HG02678 (cell line): Measurements from ENCODE around the gene CNPY1.
"Not testable (repeated sequence)": the region's sequence is repeated elsewhere in the genome, so short reads cannot be mapped to it uniquely, and the experiment has no call there.

Experiments used
- ATAC-seq: cut with Tn5 transposase; IDR thresholded peaks from one replicate; pipeline ENCODE4 v1.9.1; 2021; ENCODE audit warnings: mild to moderate bottlenecking, moderate library complexity; ENCODE audit not compliant: unreplicated experiment

CNPY1 gene

DNA sequence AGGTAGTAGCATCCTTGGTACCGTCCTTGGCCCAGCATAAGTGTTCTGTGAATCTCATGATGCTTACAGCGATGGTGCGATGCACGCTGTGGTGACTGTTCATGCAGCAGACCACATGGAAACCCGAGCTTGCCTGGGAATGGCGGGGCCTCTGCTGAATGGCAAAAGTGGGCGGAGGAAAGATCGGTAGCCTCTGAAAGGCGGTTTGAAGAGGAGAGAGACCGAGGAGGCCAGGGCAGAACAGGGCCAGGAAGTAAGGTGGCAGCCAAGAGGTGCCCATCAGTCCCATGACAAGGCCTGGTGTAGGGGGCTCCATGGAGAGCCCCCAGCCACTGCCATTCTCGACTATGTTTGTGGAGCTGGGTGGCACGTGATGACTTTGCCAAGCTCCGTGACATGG, 33.2 kb upstream of the CNPY1 start:
- ATAC-seq = no peak

DNA sequence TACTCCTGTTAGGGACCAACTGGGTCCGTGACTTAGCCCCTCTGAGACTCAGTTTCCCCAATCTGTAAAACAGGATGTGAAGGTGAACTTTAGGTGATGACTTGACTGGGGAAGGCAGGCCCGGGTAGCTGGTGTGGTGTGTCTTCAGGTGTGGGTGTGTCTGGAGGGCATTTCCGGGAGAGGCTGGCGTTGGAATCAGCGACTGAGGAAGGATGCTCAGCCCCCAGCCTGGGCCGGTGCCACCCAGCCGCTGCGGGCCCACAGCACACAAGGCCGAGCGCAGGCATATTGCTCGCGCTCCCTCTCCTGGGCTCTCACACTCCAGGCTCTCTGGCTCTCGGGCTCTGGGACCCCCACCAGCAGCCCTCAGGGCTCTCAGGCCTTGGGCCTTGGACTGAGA, 31.7 kb upstream of the CNPY1 start:
- no peak for ATAC-seq

- no peak for ATAC-seq
These were observed 31.1 kb upstream of the CNPY1 start for GRCh38 chr7:155577509-155577905.

DNA sequence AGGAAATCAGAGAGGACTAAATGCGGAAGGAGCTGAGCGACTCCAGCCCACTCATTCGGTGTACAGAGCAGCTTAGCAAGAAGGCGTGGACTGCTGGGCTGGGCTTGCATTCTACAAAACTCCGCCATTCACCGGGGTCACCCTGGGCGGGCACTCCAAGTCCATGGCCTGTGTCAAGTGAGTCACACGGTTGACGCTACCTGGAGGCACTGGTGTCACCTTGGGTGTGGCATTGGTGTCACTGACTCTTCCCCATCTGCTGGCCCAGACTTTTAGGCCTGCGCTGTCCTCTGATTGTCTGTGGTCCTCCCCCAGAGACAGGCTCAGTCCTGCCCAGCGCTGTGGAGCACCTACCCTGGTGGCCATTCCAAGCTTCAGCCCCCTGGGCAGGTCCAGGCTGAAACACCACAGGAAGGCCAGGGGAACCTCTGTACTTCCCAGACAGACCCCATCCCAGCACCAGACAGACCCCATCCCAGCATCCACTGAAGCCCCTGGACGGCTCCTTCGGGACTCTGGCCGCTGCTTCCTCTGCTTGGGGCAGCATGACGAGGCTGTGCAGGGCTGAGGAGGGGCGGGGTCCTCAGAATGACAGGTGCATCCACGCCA, 30.6 kb upstream of the CNPY1 start:
- ATAC-seq = no peak

GRCh38 chr7:155576416-155576815, 30.1 kb upstream of the CNPY1 start:
- ATAC-seq = no peak

- ATAC-seq = no peak
These were observed 28.4 kb upstream of the CNPY1 start for GRCh38 chr7:155574556-155575290.

DNA sequence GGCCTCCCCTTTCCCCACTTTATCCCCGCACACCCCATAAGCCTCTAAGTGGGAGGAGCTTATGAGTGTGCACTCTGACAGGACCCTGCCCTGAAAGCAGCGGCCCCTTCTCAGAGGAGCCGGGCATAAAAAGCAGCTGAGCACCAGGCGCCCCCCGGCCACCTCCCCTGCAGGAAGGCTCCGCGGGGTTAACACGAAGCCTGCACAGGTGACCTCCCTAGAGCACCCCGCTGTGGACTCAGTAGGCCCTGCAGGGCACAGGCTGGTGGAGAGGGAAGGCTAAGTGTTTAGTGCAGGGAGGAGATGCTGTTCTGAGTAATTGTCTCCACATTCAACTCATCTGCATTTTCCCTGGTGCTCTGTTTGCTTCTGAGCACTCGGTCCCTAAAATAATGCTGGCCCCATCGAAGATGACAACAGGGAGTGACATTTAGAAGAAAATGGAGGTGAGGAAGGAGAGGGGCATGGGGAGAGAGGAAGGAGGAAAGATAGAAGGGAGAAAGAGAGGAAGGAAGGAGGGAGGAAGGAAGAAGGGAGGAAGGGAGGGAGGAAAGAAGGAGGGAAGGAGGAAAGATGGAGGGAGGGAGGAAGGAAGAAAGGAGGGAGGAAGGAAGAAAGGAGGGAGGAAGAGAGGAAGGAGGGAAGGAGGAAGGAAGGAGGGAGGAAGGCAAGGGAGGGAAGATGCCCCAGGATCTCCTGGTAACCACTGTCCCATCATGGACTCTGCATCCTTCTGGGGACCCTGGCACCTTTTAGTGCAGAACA, 25.4 kb upstream of the CNPY1 start:
- ATAC-seq = no peak

- ATAC-seq = no peak
These were observed 24.6 kb upstream of the CNPY1 start for GRCh38 chr7:155570991-155571390.

DNA sequence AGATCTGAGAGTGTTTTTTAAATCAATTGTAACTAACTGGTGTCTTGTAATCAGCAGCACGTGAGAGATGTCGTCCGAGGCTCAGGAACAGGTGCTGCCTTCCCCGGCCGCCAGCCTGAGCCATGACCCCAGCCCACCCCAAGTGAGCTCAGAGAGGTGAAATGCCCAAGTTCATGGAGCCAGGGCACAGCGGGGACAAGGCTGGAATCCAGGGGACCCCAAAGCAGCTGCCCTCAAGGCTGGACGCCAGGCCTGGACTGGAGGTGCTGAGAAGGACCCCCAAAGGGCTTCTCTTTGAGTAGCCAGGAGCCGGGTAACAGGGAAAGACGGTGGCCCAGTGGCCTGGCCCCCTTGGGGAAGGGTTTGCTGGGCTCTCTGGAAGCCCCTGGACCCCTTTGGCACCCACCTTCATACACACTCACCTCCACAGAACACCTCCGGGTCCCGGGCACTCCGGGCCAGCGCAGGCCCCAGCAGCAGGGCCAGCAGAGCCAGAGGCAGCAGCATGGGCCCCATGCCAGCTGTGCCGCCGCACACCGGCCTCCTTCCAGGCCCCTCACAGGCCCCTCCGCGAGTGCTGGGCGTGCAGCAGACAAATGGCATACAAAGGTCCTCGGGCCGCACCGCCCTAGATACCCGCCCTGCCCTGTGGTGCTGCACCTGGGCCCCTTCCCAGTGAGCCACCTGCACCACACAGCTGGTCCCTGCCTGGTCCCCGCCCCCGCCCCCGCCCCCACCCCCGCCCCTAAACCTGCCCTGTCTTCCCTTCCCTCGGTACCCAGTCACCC, 24.0 kb upstream of the CNPY1 start:
- no peak for ATAC-seq

- ATAC-seq = no peak
These were observed 23.3 kb upstream of the CNPY1 start for GRCh38 chr7:155569681-155570080.

DNA sequence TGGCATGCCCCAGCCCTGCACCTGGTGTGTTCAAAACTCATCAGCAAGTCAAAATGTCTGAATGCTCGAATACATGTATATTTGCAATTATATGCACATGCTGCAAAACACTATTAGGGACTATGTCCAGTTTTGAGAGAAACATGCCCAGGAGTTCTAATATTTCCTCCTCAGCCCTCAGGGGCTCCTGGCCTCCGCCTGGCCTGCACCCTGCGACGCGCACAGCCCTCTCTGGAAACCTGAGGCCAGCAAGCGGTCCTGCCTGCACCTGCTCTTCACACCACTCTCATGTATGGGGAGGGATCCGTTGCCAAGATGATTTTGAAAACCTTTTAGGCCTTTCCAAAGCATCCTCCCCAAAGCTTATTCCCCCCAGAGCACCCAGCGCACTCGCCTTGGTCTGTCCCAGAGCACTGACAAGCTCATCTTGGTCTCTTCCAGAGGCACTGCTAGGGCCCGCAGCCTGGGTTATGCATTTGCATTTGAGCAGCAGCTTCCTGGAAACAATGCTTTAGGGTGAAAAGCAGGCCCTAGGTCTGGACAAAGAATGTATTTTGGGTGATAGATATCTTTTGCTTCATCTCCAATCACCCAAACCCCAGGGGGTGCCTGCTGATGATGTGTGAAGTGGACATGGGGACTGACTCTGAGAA, 22.6 kb upstream of the CNPY1 start:
- ATAC-seq = no peak

GRCh38 chr7:155568333-155568660, 21.9 kb upstream of the CNPY1 start:
- ATAC-seq = no peak

DNA sequence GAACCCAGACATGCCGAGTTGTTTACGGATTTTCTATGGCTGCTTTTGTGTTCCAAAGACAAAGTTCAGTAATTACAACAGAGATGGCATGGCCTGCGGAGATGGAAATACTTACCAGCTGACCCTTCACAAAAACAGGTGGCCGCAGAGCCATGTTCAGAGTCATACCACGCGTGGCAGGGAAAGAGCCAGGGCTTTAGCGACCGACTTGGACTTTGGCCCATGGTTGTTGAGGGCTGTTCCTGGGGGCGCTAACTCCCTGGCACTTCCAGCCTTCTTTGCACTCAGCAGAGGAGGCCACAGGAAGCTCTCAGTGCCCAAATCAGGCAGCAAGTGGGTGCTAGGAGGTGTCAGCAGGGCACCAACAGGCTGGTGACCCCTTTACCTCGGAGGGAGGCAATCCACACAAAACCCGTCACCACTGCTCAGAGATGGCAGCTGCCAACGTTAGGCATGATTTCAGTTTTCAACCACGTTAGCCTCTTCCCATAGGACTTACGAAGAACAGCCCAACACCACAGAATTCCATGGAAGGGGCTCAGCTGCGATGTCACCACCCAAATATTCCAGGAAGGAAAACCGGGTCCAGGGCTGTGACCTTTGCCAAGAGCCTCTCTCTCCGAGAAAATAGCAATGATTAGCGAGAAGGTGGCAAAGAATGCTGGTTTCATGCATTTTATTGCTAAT, 21.4 kb upstream of the CNPY1 start:
- ATAC-seq = no peak

- no peak for ATAC-seq
These were observed 19.9 kb upstream of the CNPY1 start for GRCh38 chr7:155566011-155566836.

- no peak for ATAC-seq
These were observed 19.2 kb upstream of the CNPY1 start for GRCh38 chr7:155565596-155565995.

DNA sequence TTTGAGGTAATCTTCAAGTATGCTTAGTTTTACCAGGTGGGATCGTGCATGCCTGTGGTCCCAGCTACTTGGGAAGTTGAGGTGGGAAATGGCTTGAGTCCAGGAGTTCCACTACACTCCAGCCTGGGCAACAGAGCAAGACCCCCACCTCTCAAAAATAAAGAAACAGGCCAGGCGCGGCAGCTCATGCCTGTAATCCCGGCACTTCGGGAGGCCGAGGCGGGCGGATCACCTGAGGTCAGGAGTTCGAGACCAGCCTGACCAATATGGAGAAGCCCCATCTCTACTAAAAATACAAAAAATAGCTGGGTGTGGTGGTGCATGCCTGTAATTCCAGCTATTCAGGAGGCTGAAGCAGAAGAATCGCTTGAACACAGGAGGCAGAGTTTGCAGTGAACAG, 16.6 kb upstream of the CNPY1 start:
- ATAC-seq = not testable (repeated sequence)

DNA sequence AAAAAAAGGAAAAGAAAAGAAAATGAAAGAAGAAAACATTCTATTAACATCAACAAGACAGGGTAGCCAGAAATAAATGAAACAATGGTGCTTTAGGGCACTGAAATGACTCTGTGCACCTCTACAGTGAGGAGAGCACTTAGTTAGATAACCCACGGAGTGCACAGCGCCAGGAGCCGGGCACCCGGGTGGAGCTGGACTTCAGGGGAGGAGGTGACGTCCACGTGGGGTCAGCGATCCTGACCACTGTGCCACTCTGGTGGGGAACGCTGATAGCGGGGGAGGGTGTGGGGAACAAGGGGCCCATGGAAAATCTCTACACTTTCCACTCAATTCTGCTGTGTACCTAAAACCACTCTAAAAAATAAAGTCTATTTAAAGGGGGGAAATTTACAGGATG, 15.7 kb upstream of the CNPY1 start:
- no peak for ATAC-seq

- ATAC-seq = no peak
These were observed 14.8 kb upstream of the CNPY1 start for GRCh38 chr7:155560982-155561686.
